ENCODE measurements around the gene HTT.

The HTT gene

GRCh38 chr4:3196670-3197359 is 122.3 kb downstream of the HTT start:
- H3K36me3 ChIP-seq (ENCODE audit: control insufficient read depth, insufficient read depth, low read length, severe bottlenecking) = peaks cover 46% of the 10 kb centered on the region
- no peak overlapping the region for H3K4me3 ChIP-seq (ENCODE audit: low read length)
- H3K9ac ChIP-seq (ENCODE audit: low read length) = no peak overlapping the region
- peaks cover 26% of the 10 kb centered on the region for H3K4me1 ChIP-seq (ENCODE audit: control insufficient read depth, insufficient read depth, low read length)
- no peaks in the 10 kb centered on the region for H3K27me3 ChIP-seq (replicated peaks; ENCODE audit: control insufficient read depth, insufficient read depth, low read length)
- no peak for DNase-seq (ENCODE audit: low read depth)
- H3K9me3 ChIP-seq (ENCODE audit: control insufficient read depth, low read length) = no peaks in the 10 kb centered on the region

- Histone ChIP-seq H3K4me1 (ENCODE audit: control insufficient read depth, insufficient read depth, low read length) (peaks cover 26% of the 10 kb centered on the region), H3K4me3 (ENCODE audit: low read length) (no peak overlapping the region), H3K9ac (ENCODE audit: low read length) (no peak overlapping the region), H3K9me3 (ENCODE audit: control insufficient read depth, low read length) (no peaks in the 10 kb centered on the region), H3K27me3 (replicated peaks; ENCODE audit: control insufficient read depth, insufficient read depth, low read length) (no peaks in the 10 kb centered on the region), H3K36me3 (ENCODE audit: control insufficient read depth, insufficient read depth, low read length, severe bottlenecking) (peaks cover 41% of the 10 kb centered on the region)
- no peak for DNase-seq (ENCODE audit: low read depth)
Observed at GRCh38 chr4:3197366-3198105, 123.1 kb downstream of the HTT start.

DNA sequence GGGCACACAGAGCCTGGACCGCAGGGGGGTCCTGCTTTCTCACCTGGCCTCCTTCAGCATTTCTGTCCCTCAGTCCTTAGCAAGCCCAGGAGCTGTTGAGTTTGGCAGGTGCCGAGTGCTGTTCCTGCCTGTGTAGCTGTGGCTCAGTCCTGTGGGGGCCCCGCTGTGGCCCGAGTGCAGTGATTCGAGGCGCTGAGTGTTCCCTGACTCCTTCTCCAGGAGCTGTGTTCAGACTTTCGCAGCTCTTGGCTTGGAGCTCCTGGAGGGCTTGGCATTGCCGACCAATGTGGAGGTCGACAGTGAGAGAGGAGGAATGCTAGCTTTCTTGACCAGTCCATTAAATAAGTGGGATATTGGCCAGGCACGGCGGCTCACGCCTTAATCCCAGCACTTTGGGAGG is 124.4 kb downstream of the HTT start:
- H3K4me3 ChIP-seq (ENCODE audit: low read length) = no peak overlapping the region
- peaks cover 40% of the 10 kb centered on the region for H3K4me1 ChIP-seq (ENCODE audit: control insufficient read depth, insufficient read depth, low read length)
- no peaks in the 10 kb centered on the region for H3K9me3 ChIP-seq (ENCODE audit: control insufficient read depth, low read length)
- DNase-seq (ENCODE audit: low read depth) = no peak
- peaks cover 40% of the 10 kb centered on the region for H3K36me3 ChIP-seq (ENCODE audit: control insufficient read depth, insufficient read depth, low read length, severe bottlenecking)
- no peak overlapping the region for H3K9ac ChIP-seq (ENCODE audit: low read length)
- no peaks in the 10 kb centered on the region for H3K27me3 ChIP-seq (replicated peaks; ENCODE audit: control insufficient read depth, insufficient read depth, low read length)

DNA sequence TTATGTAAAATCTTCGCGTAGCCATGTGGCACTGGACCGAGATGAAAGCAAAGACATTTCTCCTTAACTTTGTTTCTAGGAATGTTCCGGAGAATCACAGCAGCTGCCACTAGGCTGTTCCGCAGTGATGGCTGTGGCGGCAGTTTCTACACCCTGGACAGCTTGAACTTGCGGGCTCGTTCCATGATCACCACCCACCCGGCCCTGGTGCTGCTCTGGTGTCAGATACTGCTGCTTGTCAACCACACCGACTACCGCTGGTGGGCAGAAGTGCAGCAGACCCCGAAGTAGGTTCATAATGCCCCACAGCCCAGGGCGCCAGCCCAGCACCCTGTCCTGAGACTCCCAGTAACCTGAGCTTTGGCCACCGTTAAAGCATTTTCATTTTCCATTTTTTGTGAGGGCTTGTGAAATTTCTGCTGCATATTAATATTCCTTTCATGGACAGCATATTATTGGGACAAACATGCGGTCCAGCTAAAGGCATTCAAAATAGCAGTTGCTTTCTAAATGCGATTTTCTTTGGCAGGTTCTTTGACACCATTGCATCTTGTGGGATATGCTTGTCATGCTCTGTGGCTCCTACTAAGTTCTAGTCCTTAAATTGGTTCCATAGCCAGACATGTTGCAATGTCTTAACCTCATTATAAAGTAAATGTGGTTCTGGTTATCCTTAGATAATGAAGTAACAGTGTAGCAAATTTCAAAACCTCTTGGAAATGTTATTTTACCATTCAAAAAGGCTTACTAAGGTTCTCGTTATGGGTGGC is 125.4 kb downstream of the HTT start:
- H3K27me3 ChIP-seq (replicated peaks; ENCODE audit: control insufficient read depth, insufficient read depth, low read length) = no peaks in the 10 kb centered on the region
- peak; percentile 93 for DNase-seq (ENCODE audit: low read depth)
- H3K9ac ChIP-seq (ENCODE audit: low read length) = peak overlapping the region; percentile 27
- H3K36me3 ChIP-seq (ENCODE audit: control insufficient read depth, insufficient read depth, low read length, severe bottlenecking) = peaks cover 35% of the 10 kb centered on the region
- no peaks in the 10 kb centered on the region for H3K9me3 ChIP-seq (ENCODE audit: control insufficient read depth, low read length)
- peaks cover 50% of the 10 kb centered on the region for H3K4me1 ChIP-seq (ENCODE audit: control insufficient read depth, insufficient read depth, low read length)
- no peak overlapping the region for H3K4me3 ChIP-seq (ENCODE audit: low read length)

- Histone ChIP-seq H3K36me3 (ENCODE audit: control insufficient read depth, insufficient read depth, low read length, severe bottlenecking) (peaks cover 27% of the 10 kb centered on the region), H3K27me3 (replicated peaks; ENCODE audit: control insufficient read depth, insufficient read depth, low read length) (no peaks in the 10 kb centered on the region), H3K9me3 (ENCODE audit: control insufficient read depth, low read length) (no peaks in the 10 kb centered on the region), H3K4me3 (ENCODE audit: low read length) (no peak overlapping the region), H3K4me1 (ENCODE audit: control insufficient read depth, insufficient read depth, low read length) (peaks cover 50% of the 10 kb centered on the region), H3K9ac (ENCODE audit: low read length) (peak overlapping the region; percentile 40)
- no peak for DNase-seq (ENCODE audit: low read depth)
Observed at GRCh38 chr4:3200423-3201090, 126.1 kb downstream of the HTT start.

GRCh38 chr4:3201718-3202702 is 127.5 kb downstream of the HTT start:
- Histone ChIP-seq H3K27me3 (replicated peaks; ENCODE audit: control insufficient read depth, insufficient read depth, low read length) (no peaks in the 10 kb centered on the region), H3K9me3 (ENCODE audit: control insufficient read depth, low read length) (no peaks in the 10 kb centered on the region), H3K4me3 (ENCODE audit: low read length) (no peak overlapping the region), H3K36me3 (ENCODE audit: control insufficient read depth, insufficient read depth, low read length, severe bottlenecking) (peaks cover 19% of the 10 kb centered on the region), H3K9ac (ENCODE audit: low read length) (no peak overlapping the region), H3K4me1 (ENCODE audit: control insufficient read depth, insufficient read depth, low read length) (peaks cover 50% of the 10 kb centered on the region)
- no peak for DNase-seq (ENCODE audit: low read depth)

- Histone ChIP-seq H3K4me3 (ENCODE audit: low read length) (peak overlapping the region; percentile 66), H3K9ac (ENCODE audit: low read length) (peak overlapping the region; percentile 51), H3K27me3 (replicated peaks; ENCODE audit: control insufficient read depth, insufficient read depth, low read length) (no peaks in the 10 kb centered on the region), H3K36me3 (ENCODE audit: control insufficient read depth, insufficient read depth, low read length, severe bottlenecking) (peaks cover 16% of the 10 kb centered on the region), H3K9me3 (ENCODE audit: control insufficient read depth, low read length) (no peaks in the 10 kb centered on the region), H3K4me1 (ENCODE audit: control insufficient read depth, insufficient read depth, low read length) (peaks cover 61% of the 10 kb centered on the region)
- peak; percentile 25 for DNase-seq (ENCODE audit: low read depth)
Observed at GRCh38 chr4:3202836-3203820, 128.6 kb downstream of the HTT start.

DNA sequence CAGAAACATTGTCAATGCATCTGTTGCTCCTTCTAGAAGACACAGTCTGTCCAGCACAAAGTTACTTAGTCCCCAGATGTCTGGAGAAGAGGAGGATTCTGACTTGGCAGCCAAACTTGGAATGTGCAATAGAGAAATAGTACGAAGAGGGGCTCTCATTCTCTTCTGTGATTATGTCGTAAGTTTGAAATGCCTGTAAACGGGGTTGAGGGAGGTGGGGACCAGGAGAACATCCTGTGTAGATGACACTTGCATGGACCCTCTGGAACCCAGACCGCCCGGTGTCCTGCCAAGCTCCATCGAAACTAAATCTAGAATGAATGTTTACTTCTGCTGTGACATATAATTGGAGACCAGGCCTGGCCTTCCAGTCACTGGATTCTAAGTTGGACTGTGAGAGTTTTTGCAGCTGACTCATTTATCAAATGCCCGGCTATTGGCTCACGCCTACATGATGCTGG is 129.5 kb downstream of the HTT start:
- peaks cover 17% of the 10 kb centered on the region for H3K36me3 ChIP-seq (ENCODE audit: control insufficient read depth, insufficient read depth, low read length, severe bottlenecking)

GRCh38 chr4:3205995-3206394 is 131.5 kb downstream of the HTT start:
- no peaks in the 10 kb centered on the region for H3K9me3 ChIP-seq (ENCODE audit: control insufficient read depth, low read length)
- no peaks in the 10 kb centered on the region for H3K27me3 ChIP-seq (replicated peaks; ENCODE audit: control insufficient read depth, insufficient read depth, low read length)
- no peak for DNase-seq (ENCODE audit: low read depth)
- peaks cover 46% of the 10 kb centered on the region for H3K4me1 ChIP-seq (ENCODE audit: control insufficient read depth, insufficient read depth, low read length)
- peaks cover 33% of the 10 kb centered on the region for H3K36me3 ChIP-seq (ENCODE audit: control insufficient read depth, insufficient read depth, low read length, severe bottlenecking)
- no peak overlapping the region for H3K9ac ChIP-seq (ENCODE audit: low read length)
- no peak overlapping the region for H3K4me3 ChIP-seq (ENCODE audit: low read length)

More for the DNA sequence above, 129.5 kb downstream of the HTT start:
- Histone ChIP-seq H3K9me3 (ENCODE audit: control insufficient read depth, low read length) (no peaks in the 10 kb centered on the region), H3K27me3 (replicated peaks; ENCODE audit: control insufficient read depth, insufficient read depth, low read length) (no peaks in the 10 kb centered on the region), H3K4me1 (ENCODE audit: control insufficient read depth, insufficient read depth, low read length) (peaks cover 62% of the 10 kb centered on the region), H3K4me3 (ENCODE audit: low read length) (peak overlapping the region; percentile 66), H3K9ac (ENCODE audit: low read length) (peak overlapping the region; percentile 51)
- DNase-seq (ENCODE audit: low read depth) = peak; percentile 77
